Activated CD4-positive, alpha-beta T cell treated with anti-CD3 and anti-CD28 coated beads, Interleukin-2, amount 10 ng/mL, durations not matched to agents 7 days and 5 days (primary cell): ENCODE data around the gene GSTM4. TPM values are rescaled to one million over a fixed set of nuclear protein-coding genes. Genes with fewer than 3 reads are reported as not detected.
"Not testable (repeated sequence)": the region's sequence is repeated elsewhere in the genome, so short reads cannot be mapped to it uniquely, and the experiment has no call there.

Experiments used
- CTCF ChIA-PET: fragments of 350-600 bp; sonication (Branson Sonifier 250); formaldehyde crosslinking; loops from one replicate; lab custom pipeline; 2021; ENCODE audit warnings: antibody characterized with exemption; lab: Charles Lee
- POLR2A ChIA-PET: fragments of 350-600 bp; sonication (Branson Sonifier 250); formaldehyde crosslinking; loops from one replicate; lab custom pipeline; 2021; ENCODE audit warnings: antibody characterized with exemption; lab: Charles Lee
- DNase-seq: peaks from one replicate; pipeline ENCODE4 v3.0.0-alpha.2; 2020
- H3K27ac Mint-ChIP-seq: one replicate; pipeline ENCODE4 v1.8.0; 2021; ENCODE audit warnings: mild to moderate bottlenecking, moderate library complexity, mixed read lengths
- H3K27me3 Mint-ChIP-seq: one replicate; pipeline ENCODE4 v1.8.0; 2021; ENCODE audit warnings: mixed read lengths
- H3K36me3 Mint-ChIP-seq: one replicate; pipeline ENCODE4 v1.8.0; 2021; ENCODE audit warnings: low read depth, mixed read lengths
- H3K4me1 Mint-ChIP-seq: one replicate; pipeline ENCODE4 v1.8.0; 2021; ENCODE audit warnings: mixed read lengths
- H3K4me3 Mint-ChIP-seq: one replicate; pipeline ENCODE4 v1.8.0; 2021; ENCODE audit warnings: mild to moderate bottlenecking, moderate library complexity, mixed read lengths
- H3K9me3 Mint-ChIP-seq: one replicate; pipeline ENCODE4 v1.8.0; 2021; ENCODE audit warnings: mixed read lengths
- total RNA-seq, 2 experiments: library from RNA; stranded (reverse); gene quantifications; one replicate each; pipeline ENCODE4 v1.2.3, GENCODE V29; 2021

The GSTM4 gene
- total RNA-seq, 2 experiments from 2014 or later = 34.3 to 36.3 TPM

DNA sequence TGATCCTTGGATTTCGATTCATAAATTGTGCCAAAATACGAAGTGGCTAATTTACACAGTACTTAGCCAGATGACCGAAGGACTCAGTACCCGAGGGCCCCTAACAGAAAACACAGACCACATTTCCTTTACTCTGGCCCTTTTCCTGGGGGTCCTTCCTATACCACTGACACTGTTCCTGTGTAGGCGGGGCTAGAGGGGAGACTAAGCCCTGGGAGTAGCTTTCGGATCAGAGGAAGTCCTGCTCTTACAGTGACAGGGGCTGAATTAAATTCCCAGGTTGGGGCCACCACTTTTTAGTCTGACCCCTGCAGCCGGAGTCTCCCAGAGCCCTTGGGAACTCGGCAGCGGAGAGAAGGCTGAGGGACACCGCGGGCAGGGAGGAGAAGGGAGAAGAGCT, 31.2 kb downstream of the GSTM4 start:
- H3K27me3 Mint-ChIP-seq, CTCF ChIA-PET, DNase-seq, H3K9me3 Mint-ChIP-seq: not testable (repeated sequence)
- peak overlapping the region; percentile 91 for H3K27ac Mint-ChIP-seq
- peaks cover 22% of the 10 kb centered on the region for H3K4me1 Mint-ChIP-seq
- POLR2A ChIA-PET = interaction anchor here (0.6 kb wide), 1 partner anchor 146 kb away, joined by 3 read pairs; no protein-coding TSS in a partner anchor
- H3K36me3 Mint-ChIP-seq = peaks cover 14% of the 10 kb centered on the region
- H3K4me3 Mint-ChIP-seq = peak overlapping the region; percentile 82

- CTCF ChIA-PET = no interaction called here
- H3K4me1 Mint-ChIP-seq = peaks cover 22% of the 10 kb centered on the region
- peak within 1 kb of the TSS; percentile 91 for H3K27ac Mint-ChIP-seq
- POLR2A ChIA-PET = interaction anchor here (0.6 kb wide), 1 partner anchor 145 kb away, joined by 3 read pairs; no protein-coding TSS in a partner anchor
- H3K36me3 Mint-ChIP-seq = peaks cover 14% of the 10 kb centered on the region
- peak within 1 kb of the TSS; percentile 82 for H3K4me3 Mint-ChIP-seq
- peaks cover 8% of the 10 kb centered on the region for H3K9me3 Mint-ChIP-seq
- H3K27me3 Mint-ChIP-seq = no peaks in the 10 kb centered on the region
- peak; percentile 89 for DNase-seq
These were observed 32.0 kb downstream of the GSTM4 start, which contains the start of gene GSTM1 for GRCh38 chr1:109687641-109688499. Gene GSTM1 (plus strand): TSS chr1:109687817. CDS start chr1:109687874, 57 bp downstream.

DNA sequence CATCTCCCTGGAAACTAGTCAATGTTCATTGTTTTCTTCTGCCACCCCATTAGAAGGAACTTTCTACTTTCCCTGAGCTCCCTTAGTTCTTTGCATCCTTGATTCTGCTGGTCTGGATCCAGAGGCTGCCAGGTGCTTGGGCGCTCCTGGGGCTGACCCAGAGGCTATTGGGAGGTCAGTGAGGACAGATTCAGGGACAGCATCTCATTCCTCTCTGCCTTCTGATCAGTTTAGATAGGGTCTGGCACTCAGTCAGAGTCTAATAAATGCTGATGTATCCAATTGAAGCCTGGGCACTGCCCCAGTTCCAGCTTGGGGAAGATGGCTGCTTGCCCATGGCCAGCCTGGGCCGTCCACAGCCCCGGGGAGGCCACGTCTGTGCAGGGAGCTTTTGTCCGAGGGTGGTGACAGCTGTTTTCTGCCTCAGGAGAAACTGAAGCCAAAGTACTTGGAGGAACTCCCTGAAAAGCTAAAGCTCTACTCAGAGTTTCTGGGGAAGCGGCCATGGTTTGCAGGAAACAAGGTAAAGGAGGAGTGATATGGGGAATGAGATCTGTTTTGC, 34.0 kb downstream of the GSTM4 start:
- Mint-ChIP-seq H3K27ac (no peak overlapping the region), H3K36me3 (peaks cover 11% of the 10 kb centered on the region), H3K27me3 (no peaks in the 10 kb centered on the region), H3K9me3 (peaks cover 4% of the 10 kb centered on the region), H3K4me3 (peak overlapping the region; percentile 9), H3K4me1 (peaks cover 22% of the 10 kb centered on the region)
- ChIA-PET CTCF (no interaction called here), POLR2A (no interaction called here)
- no peak for DNase-seq

DNA sequence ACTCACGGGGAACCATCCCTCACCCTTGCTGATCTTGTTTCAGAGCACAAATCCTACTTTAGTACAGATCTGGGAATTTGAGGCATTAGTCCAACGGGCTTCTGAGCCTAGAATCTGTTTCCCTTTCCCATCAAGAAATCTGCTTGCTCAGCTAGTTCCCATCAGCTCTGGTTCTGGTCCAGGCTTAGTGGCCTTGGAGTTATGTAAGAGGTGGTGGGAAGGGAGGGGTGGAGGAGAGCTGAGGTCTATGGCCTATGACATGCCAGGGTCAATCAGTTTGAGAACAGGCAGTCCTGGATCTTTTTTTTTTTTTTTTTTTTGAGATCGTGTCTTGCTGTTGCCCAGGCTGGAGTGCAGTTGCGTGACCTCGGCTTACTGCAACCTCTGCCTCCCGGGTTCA, 35.9 kb downstream of the GSTM4 start:
- Mint-ChIP-seq H3K9me3 (no peaks in the 10 kb centered on the region), H3K4me3 (no peak overlapping the region), H3K4me1 (peaks cover 21% of the 10 kb centered on the region), H3K27me3 (no peaks in the 10 kb centered on the region), H3K27ac (no peak overlapping the region), H3K36me3 (peaks cover 15% of the 10 kb centered on the region)
- POLR2A ChIA-PET = interaction anchor here (0.7 kb wide), 1 partner anchor 37 kb away, joined by 3 read pairs; no protein-coding TSS in a partner anchor
- no peak for DNase-seq
- CTCF ChIA-PET = no interaction called here

- CTCF ChIA-PET, H3K27me3 Mint-ChIP-seq, POLR2A ChIA-PET, H3K4me1 Mint-ChIP-seq, H3K9me3 Mint-ChIP-seq, H3K4me3 Mint-ChIP-seq, DNase-seq, H3K27ac Mint-ChIP-seq: not testable (repeated sequence)
- peaks cover 11% of the 10 kb centered on the region for H3K36me3 Mint-ChIP-seq
These were observed 38.5 kb downstream of the GSTM4 start for GRCh38 chr1:109694400-109694799.

DNA sequence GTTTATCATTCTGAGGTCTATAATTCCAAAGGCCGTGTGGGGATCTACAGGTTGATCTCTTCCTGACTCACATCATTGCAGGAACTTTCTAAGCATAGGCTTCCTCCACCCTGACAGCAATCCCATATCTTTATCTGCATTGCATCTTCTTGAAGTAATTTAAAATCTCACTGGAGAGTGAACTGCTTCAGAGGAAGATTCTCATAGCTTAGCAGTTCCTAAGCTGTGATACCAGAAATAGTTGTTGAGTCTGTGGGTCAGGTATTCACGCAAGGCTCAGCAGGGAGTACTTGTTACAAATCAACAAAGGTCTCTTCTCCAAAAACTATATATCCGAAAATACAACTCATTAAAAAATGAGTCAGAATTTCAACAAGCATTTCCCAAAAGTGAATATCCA, 39.2 kb downstream of the GSTM4 start:
- H3K9me3 Mint-ChIP-seq, H3K27me3 Mint-ChIP-seq, POLR2A ChIA-PET, H3K4me3 Mint-ChIP-seq, DNase-seq, CTCF ChIA-PET, H3K27ac Mint-ChIP-seq, H3K4me1 Mint-ChIP-seq: not testable (repeated sequence)
- peaks cover 11% of the 10 kb centered on the region for H3K36me3 Mint-ChIP-seq

DNA sequence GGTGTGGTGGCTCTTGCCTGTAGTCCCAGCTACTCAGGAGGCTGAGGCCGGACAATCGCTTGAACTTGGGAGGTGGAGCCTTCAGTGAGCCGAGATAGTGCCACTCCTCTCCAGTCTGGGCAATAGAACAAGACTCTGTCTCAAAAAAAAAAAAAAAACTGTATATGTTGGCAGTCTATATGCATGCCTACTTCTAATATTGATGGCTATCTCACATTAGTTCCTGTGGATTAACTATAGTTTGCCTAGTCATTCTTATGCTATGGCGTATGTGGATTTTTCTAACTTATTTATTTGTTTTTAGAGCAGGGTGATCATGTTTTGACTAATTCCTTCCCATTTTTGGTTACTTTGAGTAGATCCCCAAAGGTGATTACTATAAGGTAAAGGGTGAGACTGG, 41.2 kb downstream of the GSTM4 start:
- H3K27ac Mint-ChIP-seq = no peak overlapping the region
- no peaks in the 10 kb centered on the region for H3K9me3 Mint-ChIP-seq
- POLR2A ChIA-PET = no interaction called here
- peaks cover 5% of the 10 kb centered on the region for H3K36me3 Mint-ChIP-seq
- no peak for DNase-seq
- CTCF ChIA-PET = no interaction called here
- no peaks in the 10 kb centered on the region for H3K4me1 Mint-ChIP-seq
- no peak overlapping the region for H3K4me3 Mint-ChIP-seq
- no peaks in the 10 kb centered on the region for H3K27me3 Mint-ChIP-seq

DNA sequence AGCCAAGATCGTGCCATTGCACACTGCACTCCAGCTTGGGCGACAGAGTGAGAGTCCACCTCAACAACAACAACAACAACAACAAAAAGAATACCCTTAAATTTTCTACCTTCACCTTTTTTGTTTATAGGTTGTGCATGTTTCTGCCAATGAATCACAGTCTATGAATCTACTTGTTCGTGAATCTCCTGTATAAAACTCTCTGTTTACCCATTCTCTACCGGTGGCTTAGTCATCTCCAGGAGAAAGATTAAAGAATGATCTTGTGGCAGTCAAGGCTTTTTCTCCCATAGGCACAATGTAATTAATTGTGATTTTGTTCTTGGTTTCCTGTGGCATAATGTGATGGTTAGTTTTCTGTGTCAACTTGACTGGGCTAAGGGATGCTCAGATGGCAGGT, 42.0 kb downstream of the GSTM4 start:
- CTCF ChIA-PET, H3K27me3 Mint-ChIP-seq, H3K9me3 Mint-ChIP-seq, H3K4me3 Mint-ChIP-seq, H3K27ac Mint-ChIP-seq, H3K4me1 Mint-ChIP-seq, H3K36me3 Mint-ChIP-seq, POLR2A ChIA-PET, DNase-seq: not testable (repeated sequence)

DNA sequence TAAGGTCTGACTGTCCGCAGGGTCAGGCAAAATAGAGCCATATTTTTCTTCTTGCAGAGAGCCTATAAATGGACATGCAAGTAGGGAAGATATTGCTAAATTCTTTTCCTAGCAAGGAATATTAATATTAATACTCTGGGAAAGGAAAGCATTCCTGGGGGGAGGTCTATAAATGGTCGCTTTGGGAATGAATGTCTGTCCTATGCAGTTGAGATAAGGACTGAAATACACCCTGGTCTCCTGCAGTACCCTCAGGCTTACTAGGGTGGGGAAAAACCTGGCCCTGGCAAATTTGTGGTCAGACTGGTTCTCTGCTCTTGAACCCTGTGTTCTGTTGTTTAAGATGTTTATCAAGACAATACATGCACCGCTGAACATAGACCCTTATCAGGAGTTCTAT, 47.0 kb downstream of the GSTM4 start:
- POLR2A ChIA-PET = not testable (repeated sequence)

DNA sequence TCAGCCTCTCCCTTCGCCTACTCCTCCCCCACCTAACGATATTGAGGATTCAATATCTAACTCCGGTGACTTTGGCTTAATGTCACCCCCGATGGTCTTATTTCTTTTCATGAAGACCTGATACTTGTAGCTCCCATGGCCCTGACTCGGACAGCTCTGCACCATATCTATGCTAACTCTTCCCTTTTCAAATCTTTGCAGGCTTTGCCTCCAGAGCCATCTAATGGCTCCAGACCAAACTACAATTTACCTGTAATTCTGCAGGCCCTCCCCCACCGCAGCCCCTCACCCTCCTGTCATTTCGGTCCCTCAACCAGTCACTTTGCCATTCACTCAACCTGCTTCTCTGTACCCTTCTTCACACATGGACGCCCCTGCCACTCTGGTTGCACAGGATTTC, 48.3 kb downstream of the GSTM4 start:
- no peak for DNase-seq
- H3K27me3 Mint-ChIP-seq = no peaks in the 10 kb centered on the region
- CTCF ChIA-PET = no interaction called here
- H3K4me1 Mint-ChIP-seq = no peaks in the 10 kb centered on the region
- no peak overlapping the region for H3K27ac Mint-ChIP-seq
- peaks cover 2% of the 10 kb centered on the region for H3K36me3 Mint-ChIP-seq
- POLR2A ChIA-PET = no interaction called here
- peaks cover 10% of the 10 kb centered on the region for H3K9me3 Mint-ChIP-seq
- no peak overlapping the region for H3K4me3 Mint-ChIP-seq

More for the DNA sequence above, 47.0 kb downstream of the GSTM4 start:
- H3K27ac Mint-ChIP-seq, H3K27me3 Mint-ChIP-seq, H3K9me3 Mint-ChIP-seq, H3K4me1 Mint-ChIP-seq, H3K4me3 Mint-ChIP-seq, CTCF ChIA-PET, DNase-seq, H3K36me3 Mint-ChIP-seq: not testable (repeated sequence)

GRCh38 chr1:109705411-109705810, 49.5 kb downstream of the GSTM4 start:
- POLR2A ChIA-PET = no interaction called here
- H3K9me3 Mint-ChIP-seq = peaks cover 15% of the 10 kb centered on the region
- CTCF ChIA-PET = interaction anchor here (0.6 kb wide), 1 partner anchor 172 kb away, joined by 5 read pairs; no protein-coding TSS in a partner anchor
- no peaks in the 10 kb centered on the region for H3K4me1 Mint-ChIP-seq
- H3K36me3 Mint-ChIP-seq = peaks cover 4% of the 10 kb centered on the region
- H3K27ac Mint-ChIP-seq = no peak overlapping the region
- no peak overlapping the region for H3K4me3 Mint-ChIP-seq
- no peak for DNase-seq
- no peaks in the 10 kb centered on the region for H3K27me3 Mint-ChIP-seq

GRCh38 chr1:109708949-109709348, 53.0 kb downstream of the GSTM4 start:
- H3K27me3 Mint-ChIP-seq, H3K27ac Mint-ChIP-seq, H3K4me3 Mint-ChIP-seq, H3K36me3 Mint-ChIP-seq, H3K4me1 Mint-ChIP-seq, POLR2A ChIA-PET, DNase-seq: not testable (repeated sequence)
- CTCF ChIA-PET = interaction anchor here (0.6 to 0.9 kb wide), 3 partner anchors 54 to 759 kb away, joined by 3 to 5 read pairs (median 3); no protein-coding TSS in a partner anchor
- peaks cover 15% of the 10 kb centered on the region for H3K9me3 Mint-ChIP-seq

DNA sequence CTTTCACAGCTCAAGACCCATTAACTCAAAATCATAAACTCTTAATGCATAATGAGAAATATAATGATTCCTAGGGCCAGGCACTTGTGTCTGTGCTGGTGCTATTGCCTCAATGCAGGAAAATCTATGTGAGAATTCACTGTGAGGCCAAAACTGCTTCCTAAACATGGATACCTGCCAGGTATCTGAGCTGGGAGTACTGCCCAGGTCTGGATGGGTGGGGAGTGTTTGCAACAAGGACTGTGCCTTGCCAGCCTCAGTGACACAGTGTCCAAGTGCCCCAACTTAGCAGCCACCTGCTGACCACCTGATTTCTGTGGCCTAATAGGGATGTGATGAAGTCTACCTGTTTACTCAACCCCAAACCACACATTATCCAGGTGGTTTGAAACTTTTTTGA, 53.9 kb downstream of the GSTM4 start:
- CTCF ChIA-PET = interaction anchor here (0.6 to 0.9 kb wide), 3 partner anchors 53 to 760 kb away, joined by 3 to 5 read pairs (median 3); no protein-coding TSS in a partner anchor
- H3K4me3 Mint-ChIP-seq, H3K27ac Mint-ChIP-seq, DNase-seq, H3K27me3 Mint-ChIP-seq, H3K36me3 Mint-ChIP-seq, H3K4me1 Mint-ChIP-seq, POLR2A ChIA-PET: not testable (repeated sequence)
- H3K9me3 Mint-ChIP-seq = peaks cover 15% of the 10 kb centered on the region
